ENCODE data around the gene HLA-DQB2. TPM values are rescaled to one million over a fixed set of nuclear protein-coding genes. Genes with fewer than 3 reads are reported as not detected.
"Not testable (repeated sequence)": the region's sequence is repeated elsewhere in the genome, so short reads cannot be mapped to it uniquely, and the experiment has no call there.

The HLA-DQB2 gene
- polyA plus RNA-seq, 4 donors: 0.09 to 2.7 TPM; not detected in 2

- Histone ChIP-seq H3K4me1 (ENCODE audit: control insufficient read depth in 3 of 3, insufficient read depth in 2 of 3, low read depth in 1 of 3, low read length in 2 of 3) (no peaks in the 10 kb centered on the region), H3K4me3 (ENCODE audit: low read depth in 1 of 3, low read length in 3 of 3) (no peak overlapping the region), H3K27me3 (ENCODE audit: control insufficient read depth in 3 of 3, insufficient read depth in 3 of 3, low read length in 3 of 3) (peaks cover 0 to 43% (median 9%) of the 10 kb centered on the region in 3 donors), H3K9me3 (ENCODE audit: control insufficient read depth in 2 of 2, insufficient read depth in 1 of 2, low read depth in 1 of 2, low read length in 1 of 2) (peaks cover 0 to 5% of the 10 kb centered on the region in 2 donors), H3K27ac (ENCODE audit: low read depth in 1 of 3, low read length in 2 of 3) (no peak overlapping the region), H3K36me3 (ENCODE audit: control insufficient read depth in 3 of 3, insufficient read depth in 2 of 3, low read depth in 1 of 3, low read length in 3 of 3) (no peaks in the 10 kb centered on the region)
- FAIRE-seq: no peak
- WGBS, 3 donors: 44 to 81% (median 68%) methylated on average over 2 of the region's 2 CpGs
- no peak for DNase-seq
These were observed 31.2 kb upstream of the HLA-DQB2 start for GRCh38 chr6:32794510-32794909.

DNA sequence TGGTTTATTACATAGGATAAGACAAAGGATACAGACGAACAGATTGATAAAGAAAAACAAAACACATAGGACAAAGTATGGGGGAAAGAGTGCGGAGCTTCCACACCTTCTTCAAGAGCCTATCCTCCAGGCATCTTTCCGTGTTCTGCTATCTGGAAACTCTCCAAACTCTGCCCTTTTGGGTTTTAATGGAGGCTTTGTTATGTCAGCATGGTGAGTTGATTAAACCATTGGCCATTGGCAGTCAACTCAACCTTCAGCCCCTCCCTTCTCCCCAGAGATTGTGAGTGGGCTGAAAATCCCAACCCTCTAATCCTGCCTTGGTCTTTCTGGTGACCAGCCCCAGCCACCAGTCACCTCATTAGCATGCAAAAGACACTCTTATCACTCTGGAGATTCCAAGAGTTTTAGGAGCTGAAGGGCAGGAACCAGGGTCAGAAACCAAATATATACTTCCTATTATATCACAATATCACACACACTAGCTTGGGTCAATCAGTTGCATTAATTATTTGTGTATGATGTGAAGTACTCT lies 29.6 kb upstream of the HLA-DQB2 start:
- H3K27me3 ChIP-seq (ENCODE audit: control insufficient read depth in 3 of 3, insufficient read depth in 3 of 3, low read length in 3 of 3): peaks cover 0 to 36% (median 7%) of the 10 kb centered on the region in 3 donors
- H3K27ac ChIP-seq (ENCODE audit: low read depth in 1 of 3, low read length in 2 of 3): no peak overlapping the region
- H3K9me3 ChIP-seq (ENCODE audit: control insufficient read depth in 2 of 2, insufficient read depth in 1 of 2, low read depth in 1 of 2, low read length in 1 of 2): no peaks in the 10 kb centered on the region
- 55 to 70% (median 64%) methylated on average over 3 of the region's 3 CpGs for WGBS, 3 donors
- FAIRE-seq (no peak), DNase-seq (no peak)
- H3K4me3 ChIP-seq (ENCODE audit: low read depth in 1 of 3, low read length in 3 of 3): no peak overlapping the region
- no peaks in the 10 kb centered on the region for H3K4me1 ChIP-seq (ENCODE audit: control insufficient read depth in 3 of 3, insufficient read depth in 2 of 3, low read depth in 1 of 3, low read length in 2 of 3)
- H3K36me3 ChIP-seq (ENCODE audit: control insufficient read depth in 3 of 3, insufficient read depth in 2 of 3, low read depth in 1 of 3, low read length in 3 of 3): no peaks in the 10 kb centered on the region

DNA sequence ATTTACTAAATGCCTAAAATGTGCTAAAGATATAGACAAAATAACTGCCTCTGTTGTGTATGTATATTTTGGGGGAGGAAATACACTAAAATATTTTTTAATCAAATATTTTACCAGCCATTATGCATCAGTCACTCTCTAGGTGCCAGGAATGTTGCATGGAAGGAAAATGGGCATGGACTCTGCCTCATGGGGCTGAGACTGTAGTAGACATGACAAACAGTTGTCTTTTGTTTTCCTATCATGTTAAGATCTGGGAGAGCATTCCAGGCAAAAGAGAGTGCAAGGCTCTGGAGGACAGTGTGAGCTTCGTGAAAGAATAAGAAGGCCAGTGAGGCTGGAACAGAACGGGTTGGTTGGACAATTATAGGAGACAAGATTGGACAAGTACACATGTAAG lies 27.0 kb upstream of the HLA-DQB2 start:
- Histone ChIP-seq H3K36me3 (ENCODE audit: control insufficient read depth in 3 of 3, insufficient read depth in 2 of 3, low read depth in 1 of 3, low read length in 3 of 3) (no peaks in the 10 kb centered on the region), H3K27ac (ENCODE audit: low read depth in 1 of 3, low read length in 2 of 3) (no peak overlapping the region), H3K27me3 (ENCODE audit: control insufficient read depth in 3 of 3, insufficient read depth in 3 of 3, low read length in 3 of 3) (peaks cover 0 to 14% (median 7%) of the 10 kb centered on the region in 3 donors), H3K9me3 (ENCODE audit: control insufficient read depth in 2 of 2, insufficient read depth in 1 of 2, low read depth in 1 of 2, low read length in 1 of 2) (no peaks in the 10 kb centered on the region), H3K4me1 (ENCODE audit: control insufficient read depth in 3 of 3, insufficient read depth in 2 of 3, low read depth in 1 of 3, low read length in 2 of 3) (no peaks in the 10 kb centered on the region), H3K4me3 (ENCODE audit: low read depth in 1 of 3, low read length in 3 of 3) (no peak overlapping the region)
- 34 to 53% (median 40%) methylated on average over 2 of the region's 2 CpGs for WGBS, 3 donors
- no peak for FAIRE-seq
- DNase-seq: no peak

GRCh38 chr6:32785781-32786533 lies 22.6 kb upstream of the HLA-DQB2 start:
- no peaks in the 10 kb centered on the region for H3K4me1 ChIP-seq (ENCODE audit: control insufficient read depth in 3 of 3, insufficient read depth in 2 of 3, low read depth in 1 of 3, low read length in 2 of 3)
- 17 to 41% (median 25%) methylated on average over 5 of the region's 5 CpGs for WGBS, 3 donors

GRCh38 chr6:32782923-32783322 lies 19.6 kb upstream of the HLA-DQB2 start:
- not testable (repeated sequence) for H3K4me1 ChIP-seq (ENCODE audit: control insufficient read depth in 3 of 3, insufficient read depth in 2 of 3, low read depth in 1 of 3, low read length in 2 of 3); H3K27me3 ChIP-seq (ENCODE audit: control insufficient read depth in 3 of 3, insufficient read depth in 3 of 3, low read length in 3 of 3); FAIRE-seq; H3K4me3 ChIP-seq (ENCODE audit: low read depth in 1 of 3, low read length in 3 of 3); H3K9me3 ChIP-seq (ENCODE audit: control insufficient read depth in 2 of 2, insufficient read depth in 1 of 2, low read depth in 1 of 2, low read length in 1 of 2); H3K27ac ChIP-seq (ENCODE audit: low read depth in 1 of 3, low read length in 2 of 3); H3K36me3 ChIP-seq (ENCODE audit: control insufficient read depth in 3 of 3, insufficient read depth in 2 of 3, low read depth in 1 of 3, low read length in 3 of 3); DNase-seq

More at GRCh38 chr6:32785781-32786533, 22.6 kb upstream of the HLA-DQB2 start:
- DNase-seq (peak; percentile 72 to 85), FAIRE-seq (peak; percentile 15)
- no peaks in the 10 kb centered on the region for H3K36me3 ChIP-seq (ENCODE audit: control insufficient read depth in 3 of 3, insufficient read depth in 2 of 3, low read depth in 1 of 3, low read length in 3 of 3)
- no peaks in the 10 kb centered on the region for H3K9me3 ChIP-seq (ENCODE audit: control insufficient read depth in 2 of 2, insufficient read depth in 1 of 2, low read depth in 1 of 2, low read length in 1 of 2)
- H3K27me3 ChIP-seq (ENCODE audit: control insufficient read depth in 3 of 3, insufficient read depth in 3 of 3, low read length in 3 of 3): no peaks in the 10 kb centered on the region
- H3K27ac ChIP-seq (ENCODE audit: low read depth in 1 of 3, low read length in 2 of 3): no peak overlapping the region
- no peak overlapping the region for H3K4me3 ChIP-seq (ENCODE audit: low read depth in 1 of 3, low read length in 3 of 3)

DNA sequence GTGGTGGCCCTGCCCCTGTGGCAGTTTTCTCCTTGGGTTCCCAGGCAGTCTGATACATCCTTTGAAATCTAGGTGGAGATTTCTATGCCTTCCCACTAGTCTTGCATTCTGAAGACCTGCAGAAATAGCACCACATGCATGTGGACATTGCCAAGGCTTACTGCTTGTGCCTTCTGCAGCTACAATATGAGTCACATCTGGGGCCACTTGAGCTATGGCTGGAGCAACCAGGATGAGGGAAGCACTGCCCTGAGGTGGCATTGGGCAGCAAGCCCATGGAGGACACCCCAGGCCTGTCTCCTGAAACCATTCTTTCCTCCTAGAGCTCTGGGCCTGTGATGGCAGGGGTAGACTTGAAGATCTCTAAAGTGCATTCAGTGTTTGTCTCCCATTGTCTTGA lies 15.7 kb upstream of the HLA-DQB2 start:
- H3K27me3 ChIP-seq (ENCODE audit: control insufficient read depth in 3 of 3, insufficient read depth in 3 of 3, low read length in 3 of 3): no peaks in the 10 kb centered on the region
- no peak overlapping the region for H3K27ac ChIP-seq (ENCODE audit: low read depth in 1 of 3, low read length in 2 of 3)
- H3K4me3 ChIP-seq (ENCODE audit: low read depth in 1 of 3, low read length in 3 of 3): no peak overlapping the region
- FAIRE-seq (no peak), DNase-seq (no peak)
- peaks cover 0 to 6% (median 0%) of the 10 kb centered on the region in 3 donors for H3K4me1 ChIP-seq (ENCODE audit: control insufficient read depth in 3 of 3, insufficient read depth in 2 of 3, low read depth in 1 of 3, low read length in 2 of 3)
- no peaks in the 10 kb centered on the region for H3K36me3 ChIP-seq (ENCODE audit: control insufficient read depth in 3 of 3, insufficient read depth in 2 of 3, low read depth in 1 of 3, low read length in 3 of 3)
- H3K9me3 ChIP-seq (ENCODE audit: control insufficient read depth in 2 of 2, insufficient read depth in 1 of 2, low read depth in 1 of 2, low read length in 1 of 2): peaks cover 0 to 8% of the 10 kb centered on the region in 2 donors

- Histone ChIP-seq H3K9me3 (ENCODE audit: control insufficient read depth in 2 of 2, insufficient read depth in 1 of 2, low read depth in 1 of 2, low read length in 1 of 2) (peaks cover 0 to 8% of the 10 kb centered on the region in 2 donors), H3K4me1 (ENCODE audit: control insufficient read depth in 3 of 3, insufficient read depth in 2 of 3, low read depth in 1 of 3, low read length in 2 of 3) (peaks cover 0 to 8% (median 0%) of the 10 kb centered on the region in 3 donors), H3K4me3 (ENCODE audit: low read depth in 1 of 3, low read length in 3 of 3) (no peak overlapping the region), H3K27me3 (ENCODE audit: control insufficient read depth in 3 of 3, insufficient read depth in 3 of 3, low read length in 3 of 3) (no peaks in the 10 kb centered on the region), H3K27ac (ENCODE audit: low read depth in 1 of 3, low read length in 2 of 3) (peak overlapping the region in 1 of 3 donors; percentile 37), H3K36me3 (ENCODE audit: control insufficient read depth in 3 of 3, insufficient read depth in 2 of 3, low read depth in 1 of 3, low read length in 3 of 3) (no peaks in the 10 kb centered on the region)
- FAIRE-seq (no peak), DNase-seq (peak; percentile 45 to 70)
- WGBS, 3 donors: 5 to 17% (median 10%) methylated on average over 1 of the region's 1 CpG
These were observed 11.7 kb upstream of the HLA-DQB2 start for GRCh38 chr6:32775071-32775470.

- Histone ChIP-seq H3K27me3 (ENCODE audit: control insufficient read depth in 3 of 3, insufficient read depth in 3 of 3, low read length in 3 of 3) (peaks cover 0 to 1% (median 0%) of the 10 kb centered on the region in 3 donors), H3K27ac (ENCODE audit: low read depth in 1 of 3, low read length in 2 of 3) (no peak overlapping the region), H3K4me1 (ENCODE audit: control insufficient read depth in 3 of 3, insufficient read depth in 2 of 3, low read depth in 1 of 3, low read length in 2 of 3) (peaks cover 0 to 8% (median 0%) of the 10 kb centered on the region in 3 donors), H3K36me3 (ENCODE audit: control insufficient read depth in 3 of 3, insufficient read depth in 2 of 3, low read depth in 1 of 3, low read length in 3 of 3) (no peaks in the 10 kb centered on the region), H3K4me3 (ENCODE audit: low read depth in 1 of 3, low read length in 3 of 3) (no peak overlapping the region), H3K9me3 (ENCODE audit: control insufficient read depth in 2 of 2, insufficient read depth in 1 of 2, low read depth in 1 of 2, low read length in 1 of 2) (peaks cover 0 to 8% of the 10 kb centered on the region in 2 donors)
- FAIRE-seq (no peak), DNase-seq (no peak)
- WGBS, 3 donors: 22 to 59% (median 40%) methylated on average over 1 of the region's 1 CpG
These were observed 11.1 kb upstream of the HLA-DQB2 start for GRCh38 chr6:32774426-32774825.
